Mammary microvascular endothelial cell (primary cell): Measurements from ENCODE around the gene OAF. TPM values are rescaled to one million over a fixed set of nuclear protein-coding genes. Genes with fewer than 3 reads are reported as not detected.

Experiments
- total RNA-seq: library from RNA; depleted of rRNA; stranded (reverse); fragments of >200 nt; gene quantifications from 2 replicates; pipeline ENCODE4 v1.2.3, GENCODE V29; 2015

OAF gene
- total RNA-seq: 93.2 and 99.3 TPM in 2 replicates

DNA sequence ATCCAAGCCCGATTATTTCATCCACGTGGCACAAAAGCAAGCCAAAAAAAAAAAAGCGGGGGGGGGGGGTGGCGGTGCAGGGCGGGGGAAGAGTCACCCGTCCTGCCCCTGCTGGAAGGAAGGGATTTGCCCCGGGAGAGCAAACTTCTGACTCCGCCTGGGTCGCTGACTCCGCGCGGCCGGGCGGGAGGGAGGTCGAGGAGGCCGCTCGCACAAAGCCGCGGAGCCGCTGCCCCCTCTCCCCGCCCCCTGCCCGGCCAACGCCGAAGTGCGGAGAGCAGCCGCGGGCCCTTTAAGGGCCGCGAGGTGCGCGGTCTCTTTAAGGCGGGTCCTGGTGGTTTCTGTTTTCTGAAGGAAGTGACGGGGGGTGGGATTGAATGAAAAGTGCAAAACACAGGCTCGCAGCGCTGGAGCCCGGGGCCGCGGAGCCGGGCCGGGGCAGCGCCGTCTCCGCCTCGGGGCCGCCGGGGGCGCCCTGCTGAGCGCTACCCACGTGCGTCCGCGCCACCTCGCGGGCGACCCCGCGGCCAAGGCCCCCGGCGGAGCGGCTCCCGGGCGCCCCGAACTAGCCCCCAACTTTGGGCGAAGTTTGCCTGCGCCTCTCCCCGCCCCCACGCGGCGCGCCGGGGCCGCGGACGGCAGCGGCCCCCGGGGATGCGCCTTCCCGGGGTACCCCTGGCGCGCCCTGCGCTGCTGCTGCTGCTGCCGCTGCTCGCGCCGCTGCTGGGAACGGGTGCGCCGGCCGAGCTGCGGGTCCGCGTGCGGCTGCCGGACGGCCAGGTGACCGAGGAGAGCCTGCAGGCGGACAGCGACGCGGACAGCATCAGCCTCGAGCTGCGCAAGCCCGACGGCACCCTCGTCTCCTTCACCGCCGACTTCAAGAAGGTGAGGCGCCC is at the start of gene OAF:
Gene OAF (plus strand): TSS at position 407 of the 896 bp plus-strand sequence. CDS start 248 bp downstream, at position 655.

DNA sequence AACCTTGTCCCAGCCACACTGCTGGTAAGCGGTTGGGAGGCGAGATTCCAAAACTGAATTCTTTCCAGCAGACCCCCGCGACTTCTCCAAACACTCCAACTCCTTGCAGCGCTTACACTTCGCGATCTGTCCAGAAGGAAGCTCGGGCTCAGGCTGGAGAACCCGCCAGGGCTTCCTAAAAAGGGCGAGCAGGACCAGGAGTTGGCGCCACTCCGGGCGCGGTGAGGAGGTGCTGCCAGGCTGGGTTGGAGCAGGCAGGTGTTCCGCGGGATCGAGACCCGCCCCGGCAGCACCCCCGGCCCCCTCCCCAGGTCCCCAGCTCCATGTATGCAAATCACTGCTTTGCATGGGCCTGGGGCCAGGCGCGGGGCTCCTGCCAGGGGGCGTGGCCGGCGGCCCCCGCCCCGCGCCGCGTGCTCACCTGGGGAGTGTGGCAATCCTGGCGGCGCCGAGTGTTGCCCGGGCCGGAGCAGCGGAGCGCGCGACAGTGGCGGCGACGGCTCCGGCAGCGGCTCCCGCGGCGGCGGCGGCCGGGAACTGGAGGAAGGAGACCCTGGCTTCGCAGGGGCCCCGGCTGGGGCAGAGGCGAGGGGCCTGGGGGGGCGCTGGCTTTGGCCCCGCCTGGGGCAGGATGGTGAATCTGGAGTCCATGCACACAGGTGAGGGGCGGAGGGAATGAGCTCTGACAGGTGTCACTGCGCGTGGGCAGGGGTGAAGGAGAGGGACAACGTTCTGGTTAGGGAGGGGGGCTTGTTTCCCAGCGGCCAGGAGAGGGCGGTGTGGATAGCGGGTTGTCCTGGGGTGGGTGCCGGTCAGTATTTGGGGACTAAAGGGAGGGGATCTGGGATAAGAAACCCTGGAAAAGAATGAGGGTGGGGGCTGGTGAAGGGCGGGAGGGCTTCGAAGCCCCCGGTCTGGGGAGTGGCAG is 29.1 kb downstream of the OAF start, which contains the start of gene POU2F3:
Gene POU2F3 (plus strand): TSS at position 428 of the 928 bp plus-strand sequence. CDS start 204 bp downstream, at position 632.

Other genes with a start within 250 kb of the OAF start
- 0.20 TPM in 1 of 2 replicates, not detected in the other for gene TRIM29, start 72.9 kb upstream of the OAF start, total RNA-seq
- gene POU2F3, start 29.1 kb downstream of the OAF start, total RNA-seq: 0.10 TPM in 1 of 2 replicates, not detected in the other
- 5.1 and 7.7 TPM in 2 replicates for gene TLCD5, start 114.3 kb downstream of the OAF start, total RNA-seq
- 58.8 and 59.2 TPM in 2 replicates for gene ARHGEF12, start 125.4 kb downstream of the OAF start, total RNA-seq